HL-60/S4 treated with retinoic acid at 250 ng/mL for 4 days and 3 days (cell line): Measurements from ENCODE around the gene IL13.

ENCODE experiments used
- in situ Hi-C: fragments of 300-500 bp; cut with MboI; formaldehyde crosslinking; loops from 2 replicates; pipeline ENCODE4 v1.7.0; 2022; ENCODE audit warnings: low sequenced_read_pairs

IL13 gene

GRCh38 chr5:132655821-132656773 lies 1.9 kb upstream of the IL13 start:
- in situ Hi-C loops, result no loop called here

GRCh38 chr5:132656774-132657355 lies 1.1 kb upstream of the IL13 start:
- in situ Hi-C loops, result no loop called here

- in situ Hi-C loops, result no loop called here
Observed at GRCh38 chr5:132658381-132659302, 669 bp downstream of the IL13 start.

- in situ Hi-C loops, result no loop called here
Observed at GRCh38 chr5:132659598-132660493, 1.9 kb downstream of the IL13 start.

- in situ Hi-C loops, result no loop called here
Observed at GRCh38 chr5:132661231-132662003, 3.4 kb downstream of the IL13 start.

GRCh38 chr5:132662004-132662401 lies 4.0 kb downstream of the IL13 start:
- in situ Hi-C loops, result no loop called here

- in situ Hi-C loops, result no loop called here
Observed at GRCh38 chr5:132662925-132663770, 5.2 kb downstream of the IL13 start.

GRCh38 chr5:132663771-132664695 lies 6.1 kb downstream of the IL13 start:
- in situ Hi-C loops, result no loop called here

GRCh38 chr5:132664696-132665209 lies 6.8 kb downstream of the IL13 start:
- in situ Hi-C loops, result no loop called here

GRCh38 chr5:132665574-132666080 lies 7.7 kb downstream of the IL13 start:
- in situ Hi-C loops, result no loop called here

GRCh38 chr5:132666310-132667123 lies 8.5 kb downstream of the IL13 start:
- in situ Hi-C loops, result no loop called here

GRCh38 chr5:132667309-132667708 lies 9.3 kb downstream of the IL13 start:
- in situ Hi-C loops, result no loop called here

GRCh38 chr5:132667761-132668705 lies 10.1 kb downstream of the IL13 start:
- in situ Hi-C loops, result no loop called here

- in situ Hi-C loops, result no loop called here
Observed at GRCh38 chr5:132668706-132669454, 10.9 kb downstream of the IL13 start.
